ELF-1 (cell line): Measurements from ENCODE around the gene HLF.
"Not testable (repeated sequence)": the region's sequence is repeated elsewhere in the genome, so short reads cannot be mapped to it uniquely, and the experiment has no call there.

Source experiments
- DNase-seq: peaks from one replicate; pipeline ENCODE4 v3.0.0-alpha.2; 2016; ENCODE audit warnings: low read depth, low spot score

The HLF gene

GRCh38 chr17:55327225-55328088 lies 62.7 kb downstream of the HLF start:
- no peak for DNase-seq

DNA sequence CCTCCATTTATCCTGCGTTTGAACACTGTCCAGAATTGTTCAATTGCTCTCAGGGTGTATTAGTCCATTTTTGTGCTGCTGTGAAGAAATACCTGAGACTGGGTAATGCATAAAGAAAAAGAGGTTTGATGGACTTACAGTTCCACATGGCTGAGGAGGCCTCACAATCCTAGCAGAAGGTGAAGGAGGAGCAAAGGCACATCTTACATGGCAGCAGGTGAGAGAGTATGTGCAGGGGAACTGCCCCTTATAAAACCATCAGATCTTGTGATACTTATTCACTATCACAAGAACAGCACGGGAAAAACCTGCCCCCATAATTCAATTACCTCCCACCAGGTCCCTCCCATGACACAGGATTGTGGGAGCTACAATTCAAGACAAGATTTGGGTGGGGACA lies 63.8 kb downstream of the HLF start:
- not testable (repeated sequence) for DNase-seq

DNA sequence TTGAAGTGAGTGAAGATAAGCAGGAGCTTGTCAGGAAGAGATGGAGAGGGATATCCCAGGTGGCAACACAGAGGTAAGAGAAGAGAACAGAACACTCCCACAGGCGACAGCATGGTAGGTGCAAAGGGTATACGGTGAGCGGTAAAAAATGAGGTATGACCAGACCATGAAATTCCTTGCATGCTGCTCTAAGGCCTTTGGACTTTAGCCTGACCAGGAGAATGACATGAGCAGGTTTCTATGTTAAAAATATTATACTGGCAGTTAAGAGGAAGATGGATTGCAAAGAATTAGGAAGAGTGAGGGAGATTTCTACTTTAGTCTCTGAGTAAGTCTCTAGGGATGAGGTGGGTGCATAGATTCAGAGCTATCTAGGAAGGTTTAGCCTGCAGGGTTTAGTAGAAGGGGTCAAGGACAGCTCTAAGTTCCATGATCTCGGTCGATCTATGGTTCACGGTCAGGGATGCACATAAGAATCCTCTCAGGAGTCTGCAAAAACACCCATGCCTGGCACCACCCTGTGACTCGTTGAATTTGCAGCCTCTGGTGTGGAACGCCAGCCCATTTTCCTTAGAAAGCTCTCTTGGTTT lies 65.7 kb downstream of the HLF start:
- no peak for DNase-seq

- DNase-seq = no peak
Measured at GRCh38 chr17:55332296-55333041, 67.7 kb downstream of the HLF start.

DNA sequence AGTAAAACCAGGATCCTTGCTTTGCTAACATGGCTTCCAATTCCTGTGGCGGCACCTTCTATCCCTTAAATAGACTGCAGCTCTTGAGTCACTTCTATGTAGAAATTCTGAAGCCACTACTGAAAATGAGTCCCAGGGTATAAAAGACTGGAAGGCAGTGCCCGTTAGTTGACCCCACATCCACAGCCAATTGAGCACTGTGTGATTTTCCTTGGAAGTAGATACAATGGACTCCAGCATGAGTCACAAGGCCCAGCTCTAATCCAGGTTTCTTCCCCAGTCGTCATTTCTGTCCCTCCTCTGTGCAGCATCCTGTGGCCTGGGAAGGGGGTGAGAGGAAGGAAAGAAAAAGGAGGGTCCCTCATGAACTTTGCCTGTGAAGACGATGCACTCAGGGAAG lies 69.5 kb downstream of the HLF start:
- DNase-seq = no peak

GRCh38 chr17:55334881-55335540 lies 70.3 kb downstream of the HLF start:
- DNase-seq = no peak

- DNase-seq = no peak
Measured at GRCh38 chr17:55335625-55336024, 70.9 kb downstream of the HLF start.

DNA sequence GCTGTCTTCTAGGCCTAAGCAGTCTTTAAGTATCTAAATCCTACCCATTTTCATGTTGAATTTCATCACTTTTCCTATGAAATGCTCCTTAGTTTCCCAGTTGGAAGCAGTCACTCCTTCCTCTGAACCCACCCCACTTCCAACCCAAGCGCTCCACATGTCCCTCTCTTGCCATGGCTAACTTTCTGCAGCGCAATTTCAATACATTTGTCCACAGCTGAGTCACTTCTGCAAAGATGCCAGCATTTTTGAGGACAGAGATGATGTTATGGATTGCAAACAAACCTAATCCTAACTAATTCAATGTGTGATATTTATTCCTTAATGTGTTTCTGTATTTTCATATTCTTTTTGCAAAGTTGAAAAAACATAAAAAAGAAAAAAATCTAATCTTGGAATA lies 71.7 kb downstream of the HLF start:
- DNase-seq = no peak

GRCh38 chr17:55340176-55340575 lies 75.4 kb downstream of the HLF start:
- DNase-seq = no peak

DNA sequence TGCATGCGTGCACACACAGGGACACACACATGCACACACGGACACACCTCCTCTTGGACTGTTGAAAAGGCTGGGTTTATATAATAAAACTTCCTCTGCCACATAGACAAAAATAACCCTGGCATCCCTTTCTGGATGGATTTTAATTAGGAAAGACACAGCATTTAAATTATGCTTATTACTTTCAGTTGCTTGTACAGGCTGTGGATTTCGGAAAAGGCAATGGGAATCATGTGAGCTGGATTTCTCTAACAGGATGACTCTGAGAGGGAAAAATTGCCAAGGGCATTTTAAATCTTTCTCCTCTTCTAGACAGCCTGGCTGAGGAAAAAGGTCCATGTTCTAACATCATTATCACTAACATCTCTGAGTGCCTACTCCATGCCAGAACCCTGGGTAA lies 75.9 kb downstream of the HLF start:
- no peak for DNase-seq

DNA sequence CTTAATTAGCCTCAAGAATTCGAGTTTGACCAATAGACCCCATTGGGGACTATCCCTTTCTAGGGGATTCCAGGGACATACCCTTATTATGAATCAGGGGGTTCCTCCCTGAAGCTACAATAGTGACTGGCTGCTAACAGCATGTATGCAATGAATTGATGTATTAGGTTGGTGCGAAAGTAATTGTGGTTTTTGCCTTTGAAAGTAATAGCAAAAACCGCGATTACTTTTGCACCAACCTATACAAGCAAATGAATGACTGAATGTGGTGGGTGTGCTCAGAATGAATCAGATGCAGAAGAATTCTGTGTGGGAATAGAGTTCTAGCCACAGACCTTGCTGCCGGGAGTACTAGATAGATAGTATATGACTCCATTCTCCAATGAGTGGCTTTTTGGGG lies 76.7 kb downstream of the HLF start:
- no peak for DNase-seq

- DNase-seq = no peak
Measured at GRCh38 chr17:55342800-55343585, 78.2 kb downstream of the HLF start.

GRCh38 chr17:55343900-55344513 lies 79.2 kb downstream of the HLF start:
- DNase-seq = no peak

GRCh38 chr17:55344514-55344997 lies 79.8 kb downstream of the HLF start:
- no peak for DNase-seq

DNA sequence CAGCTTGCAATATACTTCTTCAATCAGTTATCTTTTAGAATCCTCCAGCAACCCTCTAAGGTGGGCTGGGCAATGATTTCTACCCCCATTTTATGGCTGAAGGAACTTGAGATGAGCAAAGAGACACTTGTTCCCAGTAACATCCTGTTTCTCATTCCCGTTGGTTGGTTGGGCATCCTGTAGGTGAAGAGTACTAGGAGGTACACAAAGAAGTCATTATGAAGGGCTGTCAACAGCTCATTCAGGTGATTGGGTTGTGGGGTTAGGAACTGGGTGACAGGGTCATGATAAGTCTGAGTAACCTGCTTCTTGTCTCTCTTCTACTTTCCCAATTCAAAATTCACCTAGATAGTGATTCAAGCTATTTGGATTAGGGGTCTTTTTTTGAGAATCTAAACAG lies 80.4 kb downstream of the HLF start:
- DNase-seq = no peak

- DNase-seq = no peak
Measured at GRCh38 chr17:55346658-55347057, 81.9 kb downstream of the HLF start.

GRCh38 chr17:55347341-55347740 lies 82.6 kb downstream of the HLF start:
- no peak for DNase-seq

- DNase-seq = peak; percentile 55
Measured at GRCh38 chr17:55348749-55349354, 84.1 kb downstream of the HLF start.

DNA sequence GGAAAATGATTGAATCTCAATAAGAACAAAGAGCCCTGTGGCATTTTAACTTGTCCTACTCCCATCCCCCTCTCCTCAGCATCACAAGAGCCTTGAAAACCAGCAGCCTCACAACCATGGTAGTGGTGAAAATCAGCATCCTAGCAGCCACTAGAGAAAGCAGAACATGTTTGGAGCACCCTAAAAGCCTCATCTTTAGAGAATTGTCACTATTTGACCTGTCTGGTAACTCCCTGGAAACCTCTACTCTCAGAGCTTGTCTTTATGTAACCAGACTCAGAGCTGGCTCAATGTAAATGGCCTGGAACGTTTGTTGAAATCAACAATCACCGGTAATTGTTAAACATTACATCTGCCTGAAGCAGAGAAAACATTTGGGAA lies 86.1 kb downstream of the HLF start:
- DNase-seq = peak; percentile 32

DNA sequence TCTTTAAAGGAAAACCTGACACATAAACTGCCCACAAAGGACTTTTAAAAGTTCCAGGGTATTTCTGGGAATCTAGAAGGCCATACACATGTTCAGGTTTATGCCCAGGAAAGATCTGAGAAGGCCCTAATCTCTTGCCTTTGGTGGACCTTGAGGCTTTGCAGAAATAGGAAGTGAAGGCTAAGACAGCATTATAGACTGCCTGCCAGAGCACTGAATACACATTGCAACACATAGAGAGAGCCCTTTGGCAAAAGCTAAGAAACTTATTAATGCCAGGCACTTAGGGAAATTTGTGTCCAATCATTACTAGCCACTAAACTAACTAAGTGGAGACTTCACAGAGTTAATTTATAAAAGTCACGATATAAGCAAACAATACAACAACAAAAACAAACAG lies 86.5 kb downstream of the HLF start:
- DNase-seq = no peak
